Measurements from ENCODE around the gene LRRC10.
"Not testable (repeated sequence)": the region's sequence is repeated elsewhere in the genome, so short reads cannot be mapped to it uniquely, and the experiment has no call there.

The LRRC10 gene

DNA sequence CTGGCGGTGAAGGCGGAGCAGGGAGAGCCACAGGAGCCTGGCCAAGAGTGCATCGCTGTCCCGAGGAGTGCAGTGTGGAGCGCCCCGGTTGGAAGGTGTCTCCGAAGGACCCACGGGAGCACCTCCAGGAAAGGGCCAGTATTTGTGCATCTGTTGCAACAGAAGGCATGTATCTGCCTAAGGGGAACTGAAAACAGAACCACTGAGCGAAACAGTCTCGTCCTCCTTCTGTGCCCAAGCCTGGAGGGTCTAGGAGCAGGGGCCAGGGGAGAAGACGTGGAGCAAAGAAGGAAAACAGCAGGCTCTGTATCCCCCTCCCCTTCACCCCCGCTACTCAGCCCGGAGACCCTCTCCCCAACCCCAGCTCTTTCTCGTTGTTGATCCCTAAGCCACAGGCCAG is 5.3 kb upstream of the LRRC10 start:
- DNase-seq, result no peak

DNA sequence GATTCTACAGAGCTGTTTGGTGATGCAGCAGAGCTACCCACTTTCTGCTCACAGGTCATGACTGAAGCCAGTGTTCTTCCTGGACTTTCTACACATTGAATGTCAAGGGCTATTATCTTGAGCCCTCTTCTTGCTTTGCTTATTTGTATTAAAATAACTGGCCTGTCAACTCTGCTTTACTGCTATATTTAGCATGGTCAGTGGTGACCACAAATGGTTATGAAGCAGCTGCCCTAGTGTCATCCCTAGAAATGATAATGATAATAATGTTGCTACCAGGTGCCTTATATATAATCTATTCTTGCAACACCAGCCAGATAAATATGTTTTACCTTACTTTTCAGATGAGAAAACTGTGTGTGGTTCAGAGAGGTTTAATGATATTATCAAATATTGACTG is 2.6 kb upstream of the LRRC10 start:
- no peak for DNase-seq

DNA sequence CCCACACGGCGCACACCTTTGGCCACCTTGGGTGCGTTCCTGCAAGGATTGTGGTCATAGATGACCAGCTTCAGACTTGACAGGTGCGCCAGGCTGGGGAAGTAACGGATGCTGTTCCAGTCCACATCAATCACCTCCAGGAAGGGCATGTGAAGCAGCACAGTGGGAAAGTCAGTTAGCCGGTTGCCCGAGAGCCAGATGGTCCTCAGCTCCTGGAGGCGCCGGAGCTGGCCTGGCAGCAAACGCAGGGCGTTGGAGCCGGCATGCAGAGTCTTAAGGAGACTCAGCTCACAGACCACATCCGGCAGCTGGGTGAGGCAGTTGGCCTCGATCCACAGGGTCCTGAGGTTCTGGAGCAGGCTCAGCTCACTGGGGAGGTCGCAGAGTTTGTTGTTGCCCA is 581 bp downstream of the LRRC10 start:
- no peak for DNase-seq

DNA sequence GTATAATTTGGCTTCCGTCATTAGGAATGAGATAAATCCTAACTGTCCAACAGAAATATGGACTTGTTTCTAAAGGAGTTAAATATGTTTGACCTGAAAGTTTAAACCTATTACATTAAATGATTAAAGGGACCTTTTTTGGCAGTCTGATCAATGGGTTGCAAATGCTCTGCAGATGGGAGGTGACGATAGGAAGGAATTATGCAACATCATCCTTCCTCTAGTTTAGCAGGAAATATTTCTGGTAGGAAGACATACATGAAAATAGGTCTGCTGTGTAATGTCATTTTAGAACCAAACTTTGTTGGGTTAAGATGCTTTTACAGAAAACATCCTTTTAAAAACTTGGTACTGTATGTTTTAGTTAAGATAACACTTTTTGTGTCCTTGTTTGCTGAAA is 2.6 kb downstream of the LRRC10 start:
- DNase-seq, result no peak

DNA sequence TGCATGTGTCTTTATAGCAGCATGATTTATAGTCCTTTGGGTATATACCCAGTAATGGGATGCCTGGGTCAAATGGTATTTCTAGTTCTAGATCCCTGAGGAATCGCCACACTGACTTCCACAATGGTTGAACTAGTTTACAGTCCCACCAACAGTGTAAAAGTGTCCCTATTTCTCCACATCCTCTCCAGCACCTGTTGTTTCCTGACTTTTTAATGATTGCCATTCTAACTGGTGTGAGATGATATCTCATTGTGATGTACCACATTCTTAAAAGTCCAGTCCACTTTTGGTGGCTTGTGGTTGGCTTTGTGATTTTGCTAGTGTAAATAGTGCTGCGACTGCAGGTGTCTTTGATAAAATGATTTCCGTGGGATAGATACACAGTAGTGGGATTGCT is 6.4 kb downstream of the LRRC10 start:
- DNase-seq, result not testable (repeated sequence)

DNA sequence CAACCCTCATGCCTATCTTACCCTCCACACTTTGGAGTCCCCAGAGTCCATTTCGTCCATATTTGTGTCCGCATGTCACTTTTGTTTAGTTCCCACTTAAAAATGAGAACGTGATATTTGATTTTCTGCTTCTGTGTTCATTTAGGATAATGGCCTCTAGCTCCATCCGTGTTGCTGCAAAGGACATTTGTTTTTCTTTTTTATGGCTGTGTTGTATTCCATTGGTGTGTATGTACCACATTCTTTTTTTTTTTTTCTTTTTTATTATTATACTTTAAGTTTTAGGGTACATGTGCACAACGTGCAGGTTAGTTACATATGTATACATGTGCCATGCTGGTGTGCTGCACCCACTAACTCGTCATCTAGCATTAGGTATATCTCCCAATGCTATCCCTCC is 7.2 kb downstream of the LRRC10 start:
- DNase-seq, result not testable (repeated sequence)

DNA sequence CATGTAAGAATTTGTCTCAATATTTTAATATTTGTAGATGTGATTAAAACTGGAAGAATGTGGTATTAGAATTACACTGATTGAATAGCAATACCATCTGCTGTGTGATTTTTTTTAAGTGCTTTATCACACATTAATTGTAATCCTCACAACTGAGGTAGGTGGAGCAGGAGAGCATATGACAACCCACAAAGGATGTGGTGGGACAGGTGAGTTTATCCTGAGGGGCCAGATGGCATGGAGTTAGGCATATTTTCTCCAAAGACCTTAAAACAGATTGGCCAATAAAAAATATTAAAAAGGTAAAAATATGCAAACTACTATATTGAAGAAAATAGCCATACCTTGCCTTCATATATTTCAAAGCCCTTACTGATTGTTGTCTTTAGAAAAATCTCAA is 7.8 kb downstream of the LRRC10 start:
- no peak for DNase-seq

DNA sequence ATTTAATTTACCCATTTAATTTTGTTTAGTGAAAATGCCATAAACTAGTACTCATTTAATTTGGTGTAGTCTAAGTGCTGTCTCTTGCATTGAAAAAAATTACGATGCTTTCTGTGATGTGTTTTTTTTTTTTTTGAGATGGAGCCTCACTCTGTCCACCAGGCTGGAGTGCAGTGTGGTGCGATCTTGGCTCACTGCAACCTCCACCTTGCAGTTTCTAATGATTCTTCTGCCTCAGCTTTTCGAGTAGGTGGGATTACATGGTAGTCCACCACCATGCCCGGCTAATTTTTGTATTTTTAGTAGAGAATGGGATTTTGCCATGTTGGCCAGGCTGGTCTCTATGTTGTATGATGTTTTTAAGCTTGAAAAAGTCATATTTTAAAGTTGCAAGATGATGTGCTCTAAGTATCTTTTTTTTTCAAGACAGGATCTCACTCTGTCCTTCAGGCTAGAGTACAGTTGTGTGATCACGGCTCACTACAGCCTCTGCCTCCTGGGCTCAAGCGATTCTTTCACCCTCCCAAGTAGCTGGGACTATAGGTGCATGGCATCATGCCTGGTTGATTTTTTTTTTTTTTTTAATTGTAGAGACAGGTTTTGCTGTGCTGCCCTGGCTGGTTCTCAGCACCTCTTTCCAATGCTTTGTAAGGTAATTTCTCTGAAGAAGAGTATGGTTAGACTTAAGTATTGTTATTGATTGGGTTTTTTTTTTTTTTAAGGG is 8.6 kb downstream of the LRRC10 start:
- no peak for DNase-seq

DNA sequence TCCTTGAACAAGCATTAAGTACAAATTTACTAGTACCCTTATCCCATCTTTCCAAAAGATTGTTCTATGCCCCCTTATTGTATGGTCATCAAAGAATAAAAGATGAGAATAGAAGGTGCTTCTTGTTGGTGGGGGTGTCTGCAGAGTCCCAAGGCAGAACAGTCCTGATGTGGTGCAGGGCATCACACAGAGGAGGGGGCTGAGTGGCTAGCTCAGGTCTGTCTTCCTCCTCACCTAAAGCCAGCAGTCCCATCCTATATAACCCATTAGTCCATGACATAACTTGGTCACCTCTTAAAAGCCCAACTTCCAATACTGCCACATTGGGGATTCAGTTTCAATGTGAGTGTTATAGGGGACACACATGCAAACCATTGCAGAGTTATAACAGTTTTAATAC is 9.9 kb downstream of the LRRC10 start:
- no peak for DNase-seq

DNA sequence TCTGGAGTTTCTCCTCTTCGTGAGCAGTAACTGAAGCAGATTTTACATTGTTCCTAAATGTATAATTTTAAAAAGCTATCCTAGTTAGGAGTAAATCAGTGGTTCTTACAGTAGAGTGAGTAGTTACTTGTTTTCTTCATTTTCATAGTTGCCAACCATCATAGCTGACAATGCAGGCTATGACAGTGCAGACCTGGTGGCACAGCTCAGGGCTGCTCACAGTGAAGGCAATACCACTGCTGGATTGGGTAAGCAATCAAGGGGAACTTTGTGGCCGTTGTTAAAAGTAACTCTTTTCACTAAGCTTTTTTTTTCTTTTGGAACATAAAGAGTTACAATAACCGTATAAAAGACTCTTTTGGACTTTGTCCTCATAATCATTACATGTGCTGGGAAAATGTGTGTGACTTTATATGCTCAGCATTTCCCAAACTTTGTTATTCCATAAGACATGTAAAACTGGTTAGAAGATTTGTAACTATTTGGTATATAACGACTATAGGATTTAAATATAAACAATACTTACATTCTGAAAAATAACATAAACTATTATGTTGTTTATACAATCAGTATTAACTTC is 12.4 kb downstream of the LRRC10 start:
- DNase-seq, result no peak

DNA sequence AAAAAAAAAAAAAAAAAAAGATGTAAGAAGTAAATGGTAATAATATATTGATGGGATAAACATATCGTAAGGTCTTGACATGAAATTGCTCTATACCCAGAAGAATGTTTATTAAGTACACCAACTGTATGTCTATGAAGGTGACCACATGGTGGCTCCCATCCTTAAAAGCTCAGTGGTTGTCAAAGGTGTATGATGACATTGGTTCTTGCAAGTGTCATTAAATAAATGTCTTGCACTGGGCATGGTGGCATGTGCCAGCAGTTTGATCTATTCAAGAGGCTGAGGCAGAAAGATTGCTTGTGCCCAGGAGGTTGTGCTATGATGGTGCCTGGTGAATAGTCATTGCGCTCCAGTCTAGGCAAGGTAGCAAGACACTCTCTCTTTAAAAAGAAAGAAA is 15.0 kb downstream of the LRRC10 start:
- no peak for DNase-seq

DNA sequence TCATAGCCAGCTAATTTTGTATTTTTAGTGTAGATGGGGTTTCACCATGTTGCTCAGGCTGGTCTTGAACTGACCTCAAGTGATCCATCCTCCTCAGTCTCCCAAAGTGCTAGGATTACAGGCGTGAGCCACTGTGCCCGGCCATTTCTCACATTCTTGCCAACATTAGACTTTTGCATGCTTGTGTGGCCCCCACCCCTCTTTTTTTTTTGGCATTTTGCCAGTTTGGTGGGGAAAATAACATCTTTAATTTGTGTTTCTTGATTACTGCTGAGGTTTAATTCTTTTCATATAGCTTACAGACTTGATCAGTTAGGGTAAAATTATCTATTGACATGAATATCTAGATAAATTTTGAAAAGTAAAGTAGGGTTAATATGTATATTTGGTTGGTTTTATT is 21.6 kb downstream of the LRRC10 start:
- DNase-seq, result no peak

DNA sequence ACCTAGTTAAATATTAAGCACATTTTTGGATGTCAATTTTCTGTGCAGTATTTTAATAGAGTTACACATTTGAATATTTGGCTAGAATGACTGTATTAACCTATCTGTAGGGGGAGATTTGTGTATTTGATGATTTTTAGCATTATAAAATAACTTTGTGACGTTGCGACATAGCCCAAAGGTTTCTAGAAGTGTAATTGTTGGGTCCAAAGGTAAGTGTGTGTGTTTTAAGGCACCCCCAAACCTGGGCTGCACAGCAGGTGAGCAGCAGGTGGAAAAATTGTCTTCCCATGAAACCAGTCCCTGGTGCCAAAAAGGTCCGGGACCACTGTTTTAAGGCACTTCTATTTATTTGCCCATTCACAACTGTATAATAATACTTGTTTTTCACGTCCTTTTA is 22.2 kb downstream of the LRRC10 start:
- DNase-seq, result no peak

DNA sequence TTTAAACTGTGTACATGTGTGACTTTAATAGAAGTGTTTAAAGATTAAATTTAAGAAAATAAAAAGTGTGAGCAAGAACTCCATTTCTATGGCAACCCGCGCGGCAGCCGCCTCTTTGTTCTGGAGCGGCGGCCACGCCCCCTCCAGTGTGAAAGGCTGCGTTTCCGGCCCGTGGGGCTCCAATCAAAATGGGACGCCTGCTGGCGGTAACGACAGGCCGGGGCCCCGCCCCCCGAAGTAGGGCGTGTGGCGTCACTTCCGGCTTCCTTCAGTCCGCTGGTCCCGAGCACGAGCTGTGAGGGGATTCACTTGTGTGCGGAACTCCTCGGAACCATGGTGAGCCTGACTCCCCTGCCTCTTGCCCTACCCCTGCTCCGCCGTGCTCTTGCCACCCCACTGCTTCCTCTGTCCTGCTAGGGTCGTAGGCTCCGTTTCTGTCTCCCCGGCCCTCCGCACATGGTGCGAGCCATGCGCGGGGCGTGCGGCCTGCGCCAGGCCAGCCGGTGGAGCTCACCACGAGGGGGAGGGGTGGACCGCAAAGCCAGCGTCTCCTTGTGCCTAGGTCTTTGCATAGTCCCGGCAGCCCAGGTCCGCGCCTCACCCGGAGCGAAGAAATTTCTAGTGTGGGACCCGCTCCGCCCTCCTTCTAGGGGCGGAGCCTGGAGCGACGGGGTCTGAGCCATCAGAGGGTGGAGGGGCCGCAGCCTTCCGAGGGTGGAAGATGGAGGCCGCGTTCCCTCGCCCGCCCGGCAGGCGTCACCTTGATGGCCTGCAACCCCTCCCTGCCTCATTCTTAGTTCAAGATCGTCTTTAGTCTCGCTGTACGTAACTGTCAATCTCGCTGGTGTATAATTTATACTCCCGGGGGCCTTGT is 25.3 kb downstream of the LRRC10 start, which contains the start of gene CCT2:
CCT2 (plus strand) TSS at position 271 of the 874 bp plus-strand sequence; CDS start at position 334, 63 bp downstream.
- peak; percentile 98 for DNase-seq

DNA sequence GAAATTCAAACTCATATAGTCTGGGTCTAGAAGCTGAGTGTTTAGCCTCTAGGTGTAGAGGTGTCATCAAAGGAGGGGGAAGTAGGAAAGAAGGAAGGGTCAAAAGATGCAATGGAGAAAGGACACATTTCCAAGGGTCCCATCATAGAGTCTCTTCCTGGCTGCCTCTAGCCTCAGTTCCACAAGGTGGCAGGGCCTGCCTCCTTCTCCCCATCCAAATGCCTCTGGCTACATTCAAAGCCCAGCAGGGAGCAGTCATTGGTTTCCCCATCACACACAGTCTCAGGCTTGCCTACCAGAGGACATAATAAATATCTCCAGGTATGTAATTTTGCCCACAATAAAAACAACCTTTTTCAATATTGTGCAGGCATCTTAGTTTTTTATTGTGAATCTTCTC is 27.5 kb downstream of the LRRC10 start:
- peak; percentile 73 for DNase-seq

DNA sequence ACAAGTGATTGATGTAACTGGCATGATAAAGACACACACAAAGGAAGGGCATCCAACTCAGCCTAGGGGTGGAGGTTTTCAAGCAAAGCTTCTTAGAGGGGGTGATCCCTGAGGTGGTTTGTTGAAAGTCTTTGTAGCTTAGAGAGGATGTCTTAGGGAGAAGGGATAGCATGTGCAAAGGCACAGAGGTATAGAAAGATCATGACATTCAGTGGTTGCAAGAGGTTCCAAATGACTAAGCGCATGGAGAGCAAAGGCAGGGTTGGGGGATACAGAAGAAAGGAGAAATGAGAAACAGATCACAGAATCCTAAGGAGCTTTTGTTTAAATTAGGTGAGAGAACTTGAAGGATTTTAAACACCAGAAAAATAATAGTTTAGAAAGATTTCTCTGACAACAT is 30.6 kb downstream of the LRRC10 start:
- DNase-seq, result peak; percentile 46

DNA sequence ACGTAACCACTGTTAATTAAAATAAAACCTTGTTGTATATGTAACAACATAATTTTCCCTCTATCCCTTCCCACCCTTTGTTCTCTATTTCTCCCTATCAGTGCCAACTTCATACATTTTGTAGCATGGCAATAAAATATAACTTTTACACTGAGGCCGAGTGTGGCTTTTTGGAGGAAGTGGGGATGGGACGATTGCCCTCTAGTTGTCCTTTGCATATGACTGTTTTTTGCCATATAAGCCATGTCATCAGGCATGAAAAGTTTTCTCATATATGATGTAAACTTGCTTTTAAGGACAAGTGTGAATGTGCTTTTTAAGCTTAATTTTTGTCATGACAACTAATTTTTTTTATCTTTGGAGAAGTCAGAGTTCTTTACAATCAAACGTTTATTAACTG is 31.7 kb downstream of the LRRC10 start:
- DNase-seq, result no peak

DNA sequence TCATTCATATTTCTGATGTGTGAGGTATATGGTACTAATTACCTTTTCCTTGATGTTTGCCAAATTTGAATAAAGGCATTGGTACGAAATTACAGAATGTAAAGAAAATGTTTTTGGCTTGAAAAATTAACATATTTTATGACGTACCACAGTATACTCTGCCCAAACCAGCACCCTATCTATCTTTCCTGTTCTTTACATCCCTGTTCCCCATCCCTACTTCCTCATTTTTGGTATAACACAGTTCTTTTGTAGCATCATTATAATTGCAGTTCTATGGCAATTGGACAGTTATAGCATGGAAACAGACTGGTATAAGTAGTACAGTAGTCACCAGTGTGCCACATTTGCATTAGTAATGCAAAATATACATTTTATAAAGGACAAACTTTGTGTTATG is 32.4 kb downstream of the LRRC10 start:
- no peak for DNase-seq

DNA sequence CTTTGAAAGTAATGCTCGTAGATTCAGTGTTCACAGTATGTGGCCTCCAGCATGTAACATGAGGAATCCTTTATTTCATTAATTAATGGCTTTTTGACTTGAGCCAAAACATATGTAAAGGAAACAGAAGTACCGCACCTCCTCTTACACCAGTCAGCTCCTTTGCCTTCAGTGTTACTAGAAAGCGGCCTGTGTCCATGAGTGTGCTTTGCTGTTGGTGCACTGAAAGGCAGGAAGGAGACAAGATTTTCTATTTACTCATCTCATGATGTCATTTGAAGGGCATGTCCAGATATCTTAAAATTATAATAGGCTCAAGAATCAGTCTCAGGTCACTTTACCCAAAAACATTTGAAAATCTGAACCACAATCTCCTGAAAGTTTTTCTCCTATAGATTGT is 35.4 kb downstream of the LRRC10 start:
- no peak for DNase-seq

DNA sequence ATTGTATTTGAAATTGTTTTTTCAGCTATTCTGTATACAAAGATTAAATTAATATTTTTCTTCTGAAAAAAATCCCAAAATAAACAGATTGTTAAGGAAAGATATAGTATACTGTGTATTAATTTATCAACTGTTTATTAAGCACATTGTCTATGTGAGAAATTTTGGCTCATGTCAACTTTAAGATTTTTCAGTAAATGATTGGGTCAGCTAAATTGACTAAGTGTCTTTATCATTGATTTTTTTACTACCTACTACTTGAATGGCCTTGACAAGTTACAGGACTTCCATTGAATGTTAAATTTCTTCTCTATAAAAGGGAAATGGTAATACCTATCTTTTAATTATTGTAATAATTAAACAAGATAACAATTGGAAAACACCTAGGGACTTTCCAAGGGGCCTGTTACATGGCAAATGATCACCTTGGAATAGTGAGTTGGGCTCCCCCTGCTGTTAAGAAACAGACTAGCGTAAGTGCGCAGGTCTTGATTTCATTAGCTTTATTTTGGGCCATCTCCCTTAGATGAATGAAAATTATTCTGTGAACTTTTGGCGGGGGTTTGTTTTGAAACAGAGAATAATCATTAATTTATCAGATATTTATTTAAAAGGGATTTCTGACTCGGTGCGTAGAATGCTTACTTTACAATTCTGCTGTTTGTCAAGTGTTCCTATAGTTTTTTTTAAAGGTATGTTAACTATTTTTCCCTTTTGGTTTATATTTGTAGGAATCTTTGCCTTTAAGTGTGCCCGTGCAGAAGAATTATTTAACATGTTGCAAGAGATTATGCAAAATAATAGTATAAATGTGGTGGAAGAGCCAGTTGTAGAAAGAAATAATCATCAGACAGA is 39.9 kb downstream of the LRRC10 start:
- DNase-seq, result peak; percentile 70

DNA sequence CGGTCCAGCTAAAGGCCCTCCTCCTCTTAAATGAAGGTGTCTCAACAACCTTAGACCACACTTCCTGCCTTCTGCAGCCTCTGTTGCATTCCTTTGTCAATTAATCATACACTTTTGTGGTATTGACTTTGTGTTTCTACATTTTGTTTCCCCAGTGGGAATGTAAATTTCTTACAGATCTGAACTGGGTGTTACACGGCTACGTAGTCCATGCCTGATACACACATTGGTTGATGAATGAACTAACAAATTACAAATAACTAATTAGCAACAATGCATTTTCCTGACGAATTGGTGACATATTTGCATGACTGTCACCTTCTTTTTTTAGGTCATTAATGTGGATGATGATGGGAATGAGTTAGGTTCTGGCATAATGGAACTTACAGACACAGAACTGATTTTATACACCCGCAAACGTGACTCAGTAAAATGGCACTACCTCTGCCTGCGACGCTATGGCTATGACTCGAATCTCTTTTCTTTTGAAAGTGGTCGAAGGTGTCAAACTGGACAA is 40.6 kb downstream of the LRRC10 start:
- DNase-seq, result no peak

DNA sequence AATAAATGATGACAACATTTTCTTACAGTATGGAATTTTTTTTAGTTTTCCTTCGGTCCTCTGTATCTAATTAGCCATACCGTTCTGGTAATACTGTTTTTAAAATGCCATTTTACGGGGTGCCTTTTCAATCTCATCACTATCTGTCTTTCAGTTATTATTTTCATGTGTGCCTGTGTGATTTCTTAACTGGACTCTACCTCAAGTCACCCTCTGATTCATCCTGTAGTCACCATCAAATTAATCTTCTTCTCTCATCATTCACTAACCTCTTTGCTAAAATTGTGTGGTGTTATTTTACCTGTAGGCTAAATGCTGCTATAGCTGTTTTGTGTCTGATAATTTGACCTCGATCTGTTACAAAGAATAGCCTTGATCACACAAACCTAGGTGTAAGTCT is 41.5 kb downstream of the LRRC10 start:
- no peak for DNase-seq

DNA sequence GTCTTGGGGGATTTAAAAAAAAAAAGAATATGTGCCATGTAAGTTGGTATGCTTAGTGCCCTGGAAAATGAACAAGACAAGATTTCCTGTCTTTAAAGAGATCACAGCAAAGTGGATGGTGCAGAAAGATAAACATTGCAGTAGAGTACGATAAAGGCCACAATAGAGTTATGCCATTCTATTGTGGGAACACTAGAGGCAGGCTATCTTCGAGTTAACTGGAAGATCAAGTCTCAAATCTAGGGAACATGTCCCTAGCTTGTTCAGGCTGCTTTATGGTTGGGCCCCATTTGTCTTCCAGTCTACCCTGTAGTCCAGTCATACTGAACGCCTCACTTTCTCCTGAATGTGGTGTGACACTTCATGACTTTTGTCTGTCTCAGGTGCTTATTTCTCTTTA is 44.1 kb downstream of the LRRC10 start:
- no peak for DNase-seq

Measured in islet precursor cell (in vitro differentiated cells).